ENCODE results near the gene CAMK2D.
"Not testable (repeated sequence)": the region's sequence is repeated elsewhere in the genome, so short reads cannot be mapped to it uniquely, and the experiment has no call there.

CAMK2D gene

GRCh38 chr4:113730467-113731216 lies 30.9 kb downstream of the CAMK2D start:
- no peak for DNase-seq (ENCODE audit: low read depth)

DNA sequence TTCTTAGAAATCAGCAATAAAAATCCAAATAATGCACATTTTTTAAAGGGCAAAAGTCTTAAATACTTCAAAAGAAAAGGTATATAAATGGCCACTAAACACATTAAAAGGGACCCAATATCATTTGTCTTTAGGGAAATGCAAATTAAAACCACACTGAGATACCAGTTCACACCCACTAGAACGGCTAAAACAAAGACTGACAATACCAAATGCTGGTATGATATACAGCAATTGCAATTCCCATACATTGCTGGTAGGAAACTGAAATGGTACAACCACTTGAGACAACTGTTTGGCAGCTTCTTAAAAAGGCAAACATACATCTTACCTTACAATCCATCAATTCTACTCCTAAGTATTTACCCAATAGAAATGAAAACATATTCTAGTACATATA lies 33.7 kb downstream of the CAMK2D start:
- no peak for DNase-seq (ENCODE audit: low read depth)

GRCh38 chr4:113725963-113726362 lies 35.6 kb downstream of the CAMK2D start:
- DNase-seq (ENCODE audit: low read depth) = no peak

DNA sequence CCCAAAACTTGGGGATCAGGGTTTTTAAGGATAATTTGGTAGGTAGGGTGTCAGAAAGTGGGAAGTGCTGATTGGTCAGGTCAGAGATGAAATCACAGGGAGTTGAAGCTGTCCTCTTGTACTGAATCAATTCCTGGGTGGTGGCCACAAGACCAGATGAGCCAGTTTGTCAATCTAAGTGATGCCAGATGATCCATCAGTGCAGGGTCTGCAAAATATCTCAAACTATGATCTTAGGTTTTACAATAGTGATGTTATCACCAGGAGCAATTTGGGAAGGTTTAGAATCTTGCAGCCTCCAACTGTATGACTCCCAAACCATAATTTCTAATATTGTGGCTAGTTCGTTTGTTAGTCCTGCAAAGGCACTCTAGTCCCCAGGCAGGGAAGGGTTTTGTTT lies 43.3 kb downstream of the CAMK2D start:
- no peak for DNase-seq (ENCODE audit: low read depth)

- DNase-seq (ENCODE audit: low read depth) = no peak
Measured at GRCh38 chr4:113711883-113712662, 49.5 kb downstream of the CAMK2D start.

DNA sequence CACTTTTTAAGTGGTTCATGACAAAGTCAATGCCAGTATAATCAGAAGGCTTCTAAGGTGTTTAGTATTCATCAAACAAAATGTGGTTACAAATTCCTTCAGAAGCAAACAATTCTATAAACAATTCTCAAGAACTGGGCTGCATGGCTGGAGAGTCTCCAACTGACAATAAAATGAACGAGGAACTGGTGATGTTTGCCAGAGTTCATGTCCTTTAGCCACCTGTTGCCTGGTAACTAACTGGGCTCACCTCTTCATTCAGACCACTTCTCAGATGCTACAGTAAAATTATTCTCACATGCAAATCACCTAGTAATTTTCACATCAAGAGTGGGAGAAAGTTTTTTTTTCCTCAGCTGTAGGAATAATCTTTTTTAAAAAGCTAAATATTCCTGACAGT lies 53.3 kb downstream of the CAMK2D start:
- DNase-seq (ENCODE audit: low read depth) = peak; percentile 21

GRCh38 chr4:113707048-113707447 lies 54.5 kb downstream of the CAMK2D start:
- no peak for DNase-seq (ENCODE audit: low read depth)

- DNase-seq (ENCODE audit: low read depth) = not testable (repeated sequence)
Measured at GRCh38 chr4:113705097-113705496, 56.4 kb downstream of the CAMK2D start.

GRCh38 chr4:113702596-113702995 lies 58.9 kb downstream of the CAMK2D start:
- not testable (repeated sequence) for DNase-seq (ENCODE audit: low read depth)

DNA sequence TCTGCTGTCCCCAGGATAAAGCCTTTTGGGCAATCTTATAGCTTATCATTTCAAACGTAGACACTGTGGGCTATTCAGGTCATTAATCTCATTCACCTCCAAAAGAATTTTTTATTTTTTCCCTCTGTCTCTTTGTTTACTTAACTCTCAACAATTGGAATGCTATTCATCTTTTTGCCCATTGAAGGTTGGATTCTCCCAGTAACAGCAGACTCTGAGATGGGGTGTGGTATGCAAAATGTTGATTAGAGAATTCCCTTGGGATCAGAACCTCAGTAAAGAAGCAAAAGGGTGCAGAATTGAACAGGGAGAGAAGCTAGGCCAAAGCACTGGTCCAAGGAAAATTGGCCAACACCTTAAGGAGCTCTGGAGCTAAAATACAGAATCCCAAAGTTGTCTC lies 60.4 kb downstream of the CAMK2D start:
- no peak for DNase-seq (ENCODE audit: low read depth)

GRCh38 chr4:113700602-113701150 lies 60.9 kb downstream of the CAMK2D start:
- DNase-seq (ENCODE audit: low read depth) = no peak

DNA sequence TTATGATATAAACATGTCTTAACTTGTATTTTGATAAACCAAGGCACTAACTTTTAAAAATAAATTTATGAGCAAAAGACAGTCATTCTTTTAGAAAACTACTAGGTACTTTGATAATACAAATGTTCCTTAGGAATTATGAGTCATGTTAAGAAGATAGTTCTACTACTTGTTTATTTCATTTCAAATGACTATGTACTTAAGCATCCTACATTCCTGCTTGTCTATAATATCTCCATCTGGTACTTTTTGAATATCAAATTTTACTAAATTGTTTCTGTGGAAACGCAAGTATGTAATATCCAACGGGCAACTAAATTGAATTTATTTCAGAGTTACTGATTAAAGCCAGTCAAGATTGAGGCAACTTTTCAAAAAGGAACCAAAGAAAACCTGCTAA lies 61.8 kb downstream of the CAMK2D start:
- no peak for DNase-seq (ENCODE audit: low read depth)

GRCh38 chr4:113697429-113697828 lies 64.1 kb downstream of the CAMK2D start:
- DNase-seq (ENCODE audit: low read depth) = no peak

GRCh38 chr4:113695328-113696169 lies 66.0 kb downstream of the CAMK2D start:
- DNase-seq (ENCODE audit: low read depth) = no peak

DNA sequence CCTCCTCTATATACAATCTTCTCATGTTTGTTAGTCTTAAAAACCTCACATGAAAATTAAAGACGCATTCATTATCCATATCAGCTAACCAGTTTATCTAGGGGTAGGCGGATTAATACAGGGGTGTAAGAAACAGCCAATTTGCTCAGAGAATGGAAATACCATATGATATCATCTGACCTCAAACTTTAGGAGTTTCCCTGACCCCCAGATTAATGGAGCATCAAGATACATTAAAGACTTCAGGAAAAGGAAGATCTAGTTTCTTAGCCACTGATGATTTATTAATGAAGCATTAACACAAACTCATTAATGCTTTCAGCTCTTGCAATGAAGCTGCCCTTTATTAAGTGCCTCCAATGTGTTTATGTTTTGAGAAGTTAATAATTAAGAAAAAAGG lies 67.5 kb downstream of the CAMK2D start:
- no peak for DNase-seq (ENCODE audit: low read depth)

- peak; percentile 60 for DNase-seq (ENCODE audit: low read depth)
Measured at GRCh38 chr4:113692809-113693411, 68.6 kb downstream of the CAMK2D start.

GRCh38 chr4:113691676-113692075 lies 69.9 kb downstream of the CAMK2D start:
- DNase-seq (ENCODE audit: low read depth) = no peak

GRCh38 chr4:113689394-113689793 lies 72.1 kb downstream of the CAMK2D start:
- no peak for DNase-seq (ENCODE audit: low read depth)

- no peak for DNase-seq (ENCODE audit: low read depth)
Measured at GRCh38 chr4:113687067-113687718, 74.3 kb downstream of the CAMK2D start.

GRCh38 chr4:113685157-113685556 lies 76.4 kb downstream of the CAMK2D start:
- DNase-seq (ENCODE audit: low read depth) = not testable (repeated sequence)

DNA sequence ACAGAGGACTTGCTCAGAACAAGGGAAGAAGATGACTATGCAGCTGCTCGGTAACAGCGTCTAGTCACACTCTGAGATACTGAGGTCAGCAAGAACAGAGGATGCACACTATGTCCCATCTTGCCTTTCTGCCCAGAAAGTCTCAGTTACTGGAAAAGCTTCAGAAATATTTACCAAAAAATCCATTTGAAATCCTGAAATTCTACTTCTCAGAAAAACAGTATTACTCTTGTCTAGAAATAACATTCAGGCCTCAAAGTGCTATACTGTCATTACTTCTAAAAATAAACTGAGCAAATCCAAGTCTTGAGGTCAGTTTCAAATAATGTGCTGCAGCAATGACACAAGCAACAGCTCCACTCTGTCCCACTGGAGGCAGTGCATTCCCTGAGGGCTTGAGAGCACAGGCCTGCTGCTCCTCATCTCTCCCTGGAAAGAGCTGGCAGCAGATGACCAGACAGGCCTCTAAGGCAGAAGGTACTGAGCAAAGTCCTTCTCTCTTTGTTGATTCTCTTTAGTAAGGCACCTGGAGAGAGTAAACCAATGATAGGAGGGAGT lies 76.9 kb downstream of the CAMK2D start:
- peak; percentile 44 for DNase-seq (ENCODE audit: low read depth)
